HL-60 (cell line): ENCODE data around the gene IGF2R.

ENCODE experiments used
- CTCF ChIP-seq: IDR thresholded peaks from one replicate; pipeline ENCODE4 v1.5.1; 2011; ENCODE audit warnings: low read length, control low read depth, inconsistent platforms; ENCODE audit not compliant: insufficient read depth
- GABPA ChIP-seq: IDR thresholded peaks from 2 replicates; pipeline ENCODE4 v1.6.1; 2012; ENCODE audit warnings: low read depth
- POLR2AphosphoS5 ChIP-seq: IDR thresholded peaks from 2 replicates; pipeline ENCODE4 v1.6.1; 2012; ENCODE audit warnings: low read depth
- REST ChIP-seq: IDR thresholded peaks from 2 replicates; pipeline ENCODE4 v1.6.1; 2012; ENCODE audit warnings: low read depth; ENCODE audit not compliant: insufficient replicate concordance
- SPI1 ChIP-seq: IDR thresholded peaks from 2 replicates; pipeline ENCODE4 v1.6.1; 2012; ENCODE audit warnings: low read depth, mild to moderate bottlenecking, borderline replicate concordance

- TF ChIP-seq CTCF (no peak), POLR2AphosphoS5 (no peak), REST (no peak), SPI1 (no peak), GABPA (no peak)
Measured at GRCh38 chr6:160067564-160067963, 98.7 kb downstream of the IGF2R start.
